Measurements from ENCODE around the gene AXDND1. TPM values are rescaled to one million over a fixed set of nuclear protein-coding genes. Genes with fewer than 3 reads are reported as not detected.

AXDND1 gene
- polyA plus RNA-seq, 1 donor (not counting 4 experiments of a cell fraction or from before 2014, with no cell fraction given), result 0.04 TPM

DNA sequence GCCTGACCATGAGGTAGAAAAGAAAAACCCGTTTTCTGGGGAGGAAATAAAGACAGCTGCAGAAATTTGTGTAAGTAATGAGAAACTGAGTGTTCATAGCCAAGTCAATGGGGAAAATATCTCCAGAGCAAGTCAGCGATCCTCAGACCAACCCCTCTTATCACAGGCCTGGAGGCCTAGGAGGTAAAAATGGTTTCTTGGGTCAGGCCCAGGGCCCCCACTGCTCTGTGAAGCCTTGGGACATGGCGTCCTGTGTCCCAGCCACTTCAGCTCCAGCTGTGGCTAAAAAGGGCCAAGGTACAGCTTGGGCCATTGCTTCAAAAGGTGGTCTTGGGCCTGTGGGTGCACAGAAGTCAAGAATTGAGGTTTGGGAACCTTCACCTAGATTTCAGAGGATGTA, 108.9 kb downstream of the AXDND1 start:
- no peaks in the 10 kb centered on the region for H3K4me1 ChIP-seq (ENCODE audit: control insufficient read depth, extremely low read depth, insufficient read depth, low read length)
- no peaks in the 10 kb centered on the region for H3K27me3 ChIP-seq (ENCODE audit: control insufficient read depth, extremely low read depth, insufficient read depth, low read length)
- H3K9me3 ChIP-seq (ENCODE audit: control insufficient read depth, low read depth, low read length), result peaks cover 4% of the 10 kb centered on the region
- DNase-seq (ENCODE audit: low read depth, low spot score) (no peak), FAIRE-seq (no peak)
- H3K27ac ChIP-seq (ENCODE audit: control insufficient read depth, insufficient read depth, low read length), result no peak overlapping the region
- H3K9me1 ChIP-seq (ENCODE audit: control insufficient read depth, extremely low read depth, insufficient read depth, low read length), result no peaks in the 10 kb centered on the region
- no peaks in the 10 kb centered on the region for H4K20me1 ChIP-seq (ENCODE audit: control insufficient read depth, extremely low read depth, insufficient read depth, low read length)
- no peaks in the 10 kb centered on the region for H3K79me2 ChIP-seq (ENCODE audit: control insufficient read depth, insufficient read depth, low read length)
- dilution Hi-C loops (cut with MboI; ENCODE audit: extremely low pct_ligation_motif_present, low sequenced_read_pairs), result no loop called here
- TF ChIP-seq, protein P1, sequence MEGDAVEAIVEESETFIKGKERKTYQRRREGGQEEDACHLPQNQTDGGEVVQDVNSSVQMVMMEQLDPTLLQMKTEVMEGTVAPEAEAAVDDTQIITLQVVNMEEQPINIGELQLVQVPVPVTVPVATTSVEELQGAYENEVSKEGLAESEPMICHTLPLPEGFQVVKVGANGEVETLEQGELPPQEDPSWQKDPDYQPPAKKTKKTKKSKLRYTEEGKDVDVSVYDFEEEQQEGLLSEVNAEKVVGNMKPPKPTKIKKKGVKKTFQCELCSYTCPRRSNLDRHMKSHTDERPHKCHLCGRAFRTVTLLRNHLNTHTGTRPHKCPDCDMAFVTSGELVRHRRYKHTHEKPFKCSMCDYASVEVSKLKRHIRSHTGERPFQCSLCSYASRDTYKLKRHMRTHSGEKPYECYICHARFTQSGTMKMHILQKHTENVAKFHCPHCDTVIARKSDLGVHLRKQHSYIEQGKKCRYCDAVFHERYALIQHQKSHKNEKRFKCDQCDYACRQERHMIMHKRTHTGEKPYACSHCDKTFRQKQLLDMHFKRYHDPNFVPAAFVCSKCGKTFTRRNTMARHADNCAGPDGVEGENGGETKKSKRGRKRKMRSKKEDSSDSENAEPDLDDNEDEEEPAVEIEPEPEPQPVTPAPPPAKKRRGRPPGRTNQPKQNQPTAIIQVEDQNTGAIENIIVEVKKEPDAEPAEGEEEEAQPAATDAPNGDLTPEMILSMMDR (optimal IDR thresholded peaks at IDR 0.05 in 1 of 3, IDR thresholded peaks at IDR 0.05 in 1 of 3, conservative IDR thresholded peaks at IDR 0.05 in 1 of 3; ENCODE audit: extremely low read depth in 1 of 3, insufficient read depth in 2 of 3, low read length in 3 of 3), result no peak
- no peak for TF ChIP-seq EZH2 (IDR thresholded peaks at IDR 0.05; ENCODE audit: low read length)
- no peaks in the 10 kb centered on the region for H3K36me3 ChIP-seq (ENCODE audit: control insufficient read depth in 2 of 2, extremely low read depth in 1 of 2, insufficient read depth in 2 of 2, low read length in 2 of 2)
- H3K4me3 ChIP-seq (ENCODE audit: control insufficient read depth in 2 of 3, extremely low read depth in 1 of 3, insufficient read depth in 2 of 3, low read depth in 1 of 3, low read length in 3 of 3), result no peak overlapping the region
- no peak overlapping the region for H3K4me2 ChIP-seq (ENCODE audit: control insufficient read depth, extremely low read depth, insufficient read depth, low read depth, low read length)
- no peak overlapping the region for H2AFZ ChIP-seq (ENCODE audit: control insufficient read depth, low read length)
- no peak overlapping the region for H3K9ac ChIP-seq (ENCODE audit: control insufficient read depth, extremely low read depth, insufficient read depth, low read length)

DNA sequence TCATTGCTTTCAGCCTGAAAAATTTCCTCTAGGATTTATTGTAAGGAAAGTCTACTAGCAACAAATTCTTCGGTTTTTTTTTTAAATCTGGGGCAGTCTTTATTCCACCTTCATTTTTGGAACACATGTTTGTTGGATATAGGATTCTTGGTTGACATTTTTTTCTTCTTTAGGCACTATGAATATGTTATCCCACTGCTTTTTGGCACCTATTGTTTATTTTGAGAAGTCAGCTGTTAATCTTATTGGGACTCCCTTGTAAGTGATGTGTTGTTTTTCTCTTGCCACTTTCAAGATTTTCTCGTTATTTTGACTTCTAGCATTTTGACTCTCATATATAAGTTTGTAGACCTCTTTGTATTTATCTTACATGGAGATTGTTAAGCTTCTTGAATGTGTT, 110.7 kb downstream of the AXDND1 start:
- Histone ChIP-seq H3K9me1 (ENCODE audit: control insufficient read depth, extremely low read depth, insufficient read depth, low read length) (no peaks in the 10 kb centered on the region), H4K20me1 (ENCODE audit: control insufficient read depth, extremely low read depth, insufficient read depth, low read length) (no peaks in the 10 kb centered on the region), H3K4me1 (ENCODE audit: control insufficient read depth, extremely low read depth, insufficient read depth, low read length) (no peaks in the 10 kb centered on the region), H3K4me3 (ENCODE audit: control insufficient read depth in 2 of 3, extremely low read depth in 1 of 3, insufficient read depth in 2 of 3, low read depth in 1 of 3, low read length in 3 of 3) (no peak overlapping the region), H2AFZ (ENCODE audit: control insufficient read depth, low read length) (no peak overlapping the region), H3K27me3 (ENCODE audit: control insufficient read depth, extremely low read depth, insufficient read depth, low read length) (no peaks in the 10 kb centered on the region), H3K36me3 (ENCODE audit: control insufficient read depth in 2 of 2, extremely low read depth in 1 of 2, insufficient read depth in 2 of 2, low read length in 2 of 2) (no peaks in the 10 kb centered on the region), H3K9me3 (ENCODE audit: control insufficient read depth, low read depth, low read length) (peaks cover 4% of the 10 kb centered on the region), H3K4me2 (ENCODE audit: control insufficient read depth, extremely low read depth, insufficient read depth, low read depth, low read length) (no peak overlapping the region), H3K27ac (ENCODE audit: control insufficient read depth, insufficient read depth, low read length) (no peak overlapping the region), H3K9ac (ENCODE audit: control insufficient read depth, extremely low read depth, insufficient read depth, low read length) (no peak overlapping the region), H3K79me2 (ENCODE audit: control insufficient read depth, insufficient read depth, low read length) (no peaks in the 10 kb centered on the region)
- dilution Hi-C loops (cut with MboI; ENCODE audit: extremely low pct_ligation_motif_present, low sequenced_read_pairs), result no loop called here
- TF ChIP-seq, protein P1 (optimal IDR thresholded peaks at IDR 0.05 in 1 of 3, IDR thresholded peaks at IDR 0.05 in 1 of 3, conservative IDR thresholded peaks at IDR 0.05 in 1 of 3; ENCODE audit: extremely low read depth in 1 of 3, insufficient read depth in 2 of 3, low read length in 3 of 3), result no peak
- no peak for TF ChIP-seq EZH2 (IDR thresholded peaks at IDR 0.05; ENCODE audit: low read length)
- DNase-seq (ENCODE audit: low read depth, low spot score) (no peak), FAIRE-seq (no peak)

Data from keratinocyte (primary cell).